ENCODE measurements around the gene IL4R. TPM values are rescaled to one million over a fixed set of nuclear protein-coding genes. Genes with fewer than 3 reads are reported as not detected.

IL4R gene
- total and polyA plus RNA-seq, 10 of the 15 experiments (the other 5 are each of a cell fraction or from before 2014, with no cell fraction given), result 2.6 to 70.4 (median 36.6) TPM

DNA sequence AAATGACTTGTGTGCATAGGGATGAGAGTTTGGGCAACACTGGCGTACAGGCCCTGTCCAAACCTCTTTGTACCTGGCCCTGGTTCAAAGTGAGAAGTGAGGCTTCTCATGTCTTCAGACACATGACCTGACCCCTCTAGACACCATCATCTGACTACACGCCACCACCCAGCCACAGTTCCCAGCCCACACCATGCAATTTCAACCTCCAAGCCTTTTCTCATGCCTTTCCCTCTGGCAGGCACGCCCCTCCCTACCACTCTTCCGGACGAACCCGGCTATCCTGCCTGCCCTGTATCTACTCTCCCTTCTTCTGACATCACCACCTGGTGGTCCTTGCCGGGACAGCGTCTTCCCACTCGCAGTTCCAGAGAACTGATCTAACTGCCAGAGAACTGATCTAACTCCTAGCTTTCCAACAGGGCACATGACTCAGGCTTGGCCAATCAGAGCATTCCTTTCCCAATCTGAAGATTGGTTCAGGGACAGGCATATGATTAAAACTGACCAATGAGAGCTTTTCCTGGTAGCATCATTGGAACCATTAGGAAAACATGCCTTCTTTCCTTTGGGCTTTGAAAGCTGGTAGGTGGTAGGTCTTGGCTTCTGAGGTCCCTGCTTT, 61.1 kb downstream of the IL4R start (continued):
- TF ChIP-seq, protein P1, sequence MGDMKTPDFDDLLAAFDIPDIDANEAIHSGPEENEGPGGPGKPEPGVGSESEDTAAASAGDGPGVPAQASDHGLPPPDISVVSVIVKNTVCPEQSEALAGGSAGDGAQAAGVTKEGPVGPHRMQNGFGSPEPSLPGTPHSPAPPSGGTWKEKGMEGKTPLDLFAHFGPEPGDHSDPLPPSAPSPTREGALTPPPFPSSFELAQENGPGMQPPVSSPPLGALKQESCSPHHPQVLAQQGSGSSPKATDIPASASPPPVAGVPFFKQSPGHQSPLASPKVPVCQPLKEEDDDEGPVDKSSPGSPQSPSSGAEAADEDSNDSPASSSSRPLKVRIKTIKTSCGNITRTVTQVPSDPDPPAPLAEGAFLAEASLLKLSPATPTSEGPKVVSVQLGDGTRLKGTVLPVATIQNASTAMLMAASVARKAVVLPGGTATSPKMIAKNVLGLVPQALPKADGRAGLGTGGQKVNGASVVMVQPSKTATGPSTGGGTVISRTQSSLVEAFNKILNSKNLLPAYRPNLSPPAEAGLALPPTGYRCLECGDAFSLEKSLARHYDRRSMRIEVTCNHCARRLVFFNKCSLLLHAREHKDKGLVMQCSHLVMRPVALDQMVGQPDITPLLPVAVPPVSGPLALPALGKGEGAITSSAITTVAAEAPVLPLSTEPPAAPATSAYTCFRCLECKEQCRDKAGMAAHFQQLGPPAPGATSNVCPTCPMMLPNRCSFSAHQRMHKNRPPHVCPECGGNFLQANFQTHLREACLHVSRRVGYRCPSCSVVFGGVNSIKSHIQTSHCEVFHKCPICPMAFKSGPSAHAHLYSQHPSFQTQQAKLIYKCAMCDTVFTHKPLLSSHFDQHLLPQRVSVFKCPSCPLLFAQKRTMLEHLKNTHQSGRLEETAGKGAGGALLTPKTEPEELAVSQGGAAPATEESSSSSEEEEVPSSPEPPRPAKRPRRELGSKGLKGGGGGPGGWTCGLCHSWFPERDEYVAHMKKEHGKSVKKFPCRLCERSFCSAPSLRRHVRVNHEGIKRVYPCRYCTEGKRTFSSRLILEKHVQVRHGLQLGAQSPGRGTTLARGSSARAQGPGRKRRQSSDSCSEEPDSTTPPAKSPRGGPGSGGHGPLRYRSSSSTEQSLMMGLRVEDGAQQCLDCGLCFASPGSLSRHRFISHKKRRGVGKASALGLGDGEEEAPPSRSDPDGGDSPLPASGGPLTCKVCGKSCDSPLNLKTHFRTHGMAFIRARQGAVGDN (IDR thresholded peaks at IDR 0.05), result peak; percentile 86
- TF ChIP-seq HCFC1 (IDR thresholded peaks at IDR 0.05; ENCODE audit: low read length) (no peak), TCF12 (IDR thresholded peaks at IDR 0.05; ENCODE audit: low read depth, low read length) (no peak), RUNX3 (IDR thresholded peaks at IDR 0.05; ENCODE audit: low read length) (peak; percentile 30; the same call in 1 of the 2 replicates), CBFB (IDR thresholded peaks at IDR 0.05; ENCODE audit: low read depth) (peak; percentile 31; the same call in 1 of the 2 replicates), HDAC2 (IDR thresholded peaks at IDR 0.05) (no peak), GATAD2B (conservative IDR thresholded peaks at IDR 0.05; ENCODE audit: low read depth) (0 out of 2 replicates have a peak, but pooled peaks have one; percentile 45), MTA3 (IDR thresholded peaks at IDR 0.05; ENCODE audit: borderline replicate concordance, low read length) (no peak), RAD51 (IDR thresholded peaks at IDR 0.05) (peak; percentile 99), BMI1 (IDR thresholded peaks at IDR 0.05; ENCODE audit: borderline replicate concordance) (no peak), SREBF2 (IDR thresholded peaks at IDR 0.05; ENCODE audit: low read length) (no peak), BHLHE40 (IDR thresholded peaks at IDR 0.05; ENCODE audit: borderline replicate concordance in 1 of 2, low read depth in 2 of 2, low read length in 1 of 2) (peak; percentile 40 to 58; a peak in 2 of 4 replicates), MTA2 (IDR thresholded peaks at IDR 0.05; ENCODE audit: low read depth) (no peak)
- TF ChIP-seq, protein P2, sequence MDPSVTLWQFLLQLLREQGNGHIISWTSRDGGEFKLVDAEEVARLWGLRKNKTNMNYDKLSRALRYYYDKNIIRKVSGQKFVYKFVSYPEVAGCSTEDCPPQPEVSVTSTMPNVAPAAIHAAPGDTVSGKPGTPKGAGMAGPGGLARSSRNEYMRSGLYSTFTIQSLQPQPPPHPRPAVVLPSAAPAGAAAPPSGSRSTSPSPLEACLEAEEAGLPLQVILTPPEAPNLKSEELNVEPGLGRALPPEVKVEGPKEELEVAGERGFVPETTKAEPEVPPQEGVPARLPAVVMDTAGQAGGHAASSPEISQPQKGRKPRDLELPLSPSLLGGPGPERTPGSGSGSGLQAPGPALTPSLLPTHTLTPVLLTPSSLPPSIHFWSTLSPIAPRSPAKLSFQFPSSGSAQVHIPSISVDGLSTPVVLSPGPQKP (IDR thresholded peaks at IDR 0.05; ENCODE audit: low read depth, low read length), result no peak
- TF ChIP-seq, protein P3, sequence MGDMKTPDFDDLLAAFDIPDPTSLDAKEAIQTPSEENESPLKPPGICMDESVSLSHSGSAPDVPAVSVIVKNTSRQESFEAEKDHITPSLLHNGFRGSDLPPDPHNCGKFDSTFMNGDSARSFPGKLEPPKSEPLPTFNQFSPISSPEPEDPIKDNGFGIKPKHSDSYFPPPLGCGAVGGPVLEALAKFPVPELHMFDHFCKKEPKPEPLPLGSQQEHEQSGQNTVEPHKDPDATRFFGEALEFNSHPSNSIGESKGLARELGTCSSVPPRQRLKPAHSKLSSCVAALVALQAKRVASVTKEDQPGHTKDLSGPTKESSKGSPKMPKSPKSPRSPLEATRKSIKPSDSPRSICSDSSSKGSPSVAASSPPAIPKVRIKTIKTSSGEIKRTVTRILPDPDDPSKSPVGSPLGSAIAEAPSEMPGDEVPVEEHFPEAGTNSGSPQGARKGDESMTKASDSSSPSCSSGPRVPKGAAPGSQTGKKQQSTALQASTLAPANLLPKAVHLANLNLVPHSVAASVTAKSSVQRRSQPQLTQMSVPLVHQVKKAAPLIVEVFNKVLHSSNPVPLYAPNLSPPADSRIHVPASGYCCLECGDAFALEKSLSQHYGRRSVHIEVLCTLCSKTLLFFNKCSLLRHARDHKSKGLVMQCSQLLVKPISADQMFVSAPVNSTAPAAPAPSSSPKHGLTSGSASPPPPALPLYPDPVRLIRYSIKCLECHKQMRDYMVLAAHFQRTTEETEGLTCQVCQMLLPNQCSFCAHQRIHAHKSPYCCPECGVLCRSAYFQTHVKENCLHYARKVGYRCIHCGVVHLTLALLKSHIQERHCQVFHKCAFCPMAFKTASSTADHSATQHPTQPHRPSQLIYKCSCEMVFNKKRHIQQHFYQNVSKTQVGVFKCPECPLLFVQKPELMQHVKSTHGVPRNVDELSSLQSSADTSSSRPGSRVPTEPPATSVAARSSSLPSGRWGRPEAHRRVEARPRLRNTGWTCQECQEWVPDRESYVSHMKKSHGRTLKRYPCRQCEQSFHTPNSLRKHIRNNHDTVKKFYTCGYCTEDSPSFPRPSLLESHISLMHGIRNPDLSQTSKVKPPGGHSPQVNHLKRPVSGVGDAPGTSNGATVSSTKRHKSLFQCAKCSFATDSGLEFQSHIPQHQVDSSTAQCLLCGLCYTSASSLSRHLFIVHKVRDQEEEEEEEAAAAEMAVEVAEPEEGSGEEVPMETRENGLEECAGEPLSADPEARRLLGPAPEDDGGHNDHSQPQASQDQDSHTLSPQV (IDR thresholded peaks at IDR 0.05), result no peak
- TF ChIP-seq, protein P4, sequence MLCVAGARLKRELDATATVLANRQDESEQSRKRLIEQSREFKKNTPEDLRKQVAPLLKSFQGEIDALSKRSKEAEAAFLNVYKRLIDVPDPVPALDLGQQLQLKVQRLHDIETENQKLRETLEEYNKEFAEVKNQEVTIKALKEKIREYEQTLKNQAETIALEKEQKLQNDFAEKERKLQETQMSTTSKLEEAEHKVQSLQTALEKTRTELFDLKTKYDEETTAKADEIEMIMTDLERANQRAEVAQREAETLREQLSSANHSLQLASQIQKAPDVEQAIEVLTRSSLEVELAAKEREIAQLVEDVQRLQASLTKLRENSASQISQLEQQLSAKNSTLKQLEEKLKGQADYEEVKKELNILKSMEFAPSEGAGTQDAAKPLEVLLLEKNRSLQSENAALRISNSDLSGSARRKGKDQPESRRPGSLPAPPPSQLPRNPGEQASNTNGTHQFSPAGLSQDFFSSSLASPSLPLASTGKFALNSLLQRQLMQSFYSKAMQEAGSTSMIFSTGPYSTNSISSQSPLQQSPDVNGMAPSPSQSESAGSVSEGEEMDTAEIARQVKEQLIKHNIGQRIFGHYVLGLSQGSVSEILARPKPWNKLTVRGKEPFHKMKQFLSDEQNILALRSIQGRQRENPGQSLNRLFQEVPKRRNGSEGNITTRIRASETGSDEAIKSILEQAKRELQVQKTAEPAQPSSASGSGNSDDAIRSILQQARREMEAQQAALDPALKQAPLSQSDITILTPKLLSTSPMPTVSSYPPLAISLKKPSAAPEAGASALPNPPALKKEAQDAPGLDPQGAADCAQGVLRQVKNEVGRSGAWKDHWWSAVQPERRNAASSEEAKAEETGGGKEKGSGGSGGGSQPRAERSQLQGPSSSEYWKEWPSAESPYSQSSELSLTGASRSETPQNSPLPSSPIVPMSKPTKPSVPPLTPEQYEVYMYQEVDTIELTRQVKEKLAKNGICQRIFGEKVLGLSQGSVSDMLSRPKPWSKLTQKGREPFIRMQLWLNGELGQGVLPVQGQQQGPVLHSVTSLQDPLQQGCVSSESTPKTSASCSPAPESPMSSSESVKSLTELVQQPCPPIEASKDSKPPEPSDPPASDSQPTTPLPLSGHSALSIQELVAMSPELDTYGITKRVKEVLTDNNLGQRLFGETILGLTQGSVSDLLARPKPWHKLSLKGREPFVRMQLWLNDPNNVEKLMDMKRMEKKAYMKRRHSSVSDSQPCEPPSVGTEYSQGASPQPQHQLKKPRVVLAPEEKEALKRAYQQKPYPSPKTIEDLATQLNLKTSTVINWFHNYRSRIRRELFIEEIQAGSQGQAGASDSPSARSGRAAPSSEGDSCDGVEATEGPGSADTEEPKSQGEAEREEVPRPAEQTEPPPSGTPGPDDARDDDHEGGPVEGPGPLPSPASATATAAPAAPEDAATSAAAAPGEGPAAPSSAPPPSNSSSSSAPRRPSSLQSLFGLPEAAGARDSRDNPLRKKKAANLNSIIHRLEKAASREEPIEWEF (IDR thresholded peaks at IDR 0.05; ENCODE audit: insufficient replicate concordance, low read depth, low read length), result peak; percentile 22
